ENCODE data around the gene PBLD.

The PBLD gene

DNA sequence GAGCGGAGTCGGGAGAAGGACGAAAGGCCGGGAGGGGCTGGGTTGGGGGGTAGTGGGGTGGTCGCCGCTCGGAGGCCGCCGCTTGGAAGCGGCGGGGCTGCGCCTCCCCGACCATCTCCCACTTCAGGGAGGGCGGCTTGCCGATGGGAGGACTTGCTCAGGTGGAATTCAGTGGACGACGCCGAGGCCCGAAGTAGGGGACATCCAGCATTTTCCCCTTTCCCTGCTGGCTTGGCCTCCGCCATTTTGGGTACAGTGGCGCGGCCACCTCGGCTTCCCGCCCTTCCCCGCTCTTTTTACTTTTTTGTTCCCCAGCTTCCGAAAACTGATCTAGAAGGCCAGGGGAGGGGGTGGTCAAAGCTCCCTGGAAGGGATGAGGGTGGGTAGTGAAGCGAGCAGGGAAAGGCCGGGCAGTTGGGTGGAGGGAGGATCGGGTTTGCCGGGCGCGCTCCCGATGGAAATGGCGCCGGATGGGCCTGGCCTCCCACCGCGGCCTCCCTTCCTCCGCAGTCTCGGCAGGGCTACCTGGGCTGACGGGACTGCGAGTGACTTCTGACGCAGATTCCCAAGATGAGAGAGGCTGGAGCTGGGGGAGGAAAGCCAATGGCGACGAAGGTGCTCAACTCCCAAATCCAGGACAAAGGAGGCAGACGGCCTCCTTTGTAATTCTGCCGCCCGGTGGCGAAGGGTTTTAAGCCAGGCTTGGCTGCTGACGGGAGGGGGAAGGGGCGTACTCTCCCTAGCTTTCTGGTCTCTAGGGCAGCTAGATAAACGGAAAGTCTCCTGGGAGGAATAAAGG is at the start of gene PBLD:
PBLD (minus strand) TSS at position 670 of the 799 bp plus-strand sequence. CDS start 26,084 bp downstream, outside the sequence.
- peak; percentile 17 to 20 for DNase-seq (ENCODE audit: low read depth in 2 of 2)

GRCh38 chr10:68371604-68372003 is 38.9 kb upstream of the PBLD start:
- DNase-seq (ENCODE audit: low read depth in 2 of 2): no peak

- no peak for DNase-seq (ENCODE audit: low read depth in 2 of 2)
Measured at GRCh38 chr10:68367121-68367520, 34.4 kb upstream of the PBLD start.

GRCh38 chr10:68366600-68366999 is 33.9 kb upstream of the PBLD start:
- no peak for DNase-seq (ENCODE audit: low read depth in 2 of 2)

DNA sequence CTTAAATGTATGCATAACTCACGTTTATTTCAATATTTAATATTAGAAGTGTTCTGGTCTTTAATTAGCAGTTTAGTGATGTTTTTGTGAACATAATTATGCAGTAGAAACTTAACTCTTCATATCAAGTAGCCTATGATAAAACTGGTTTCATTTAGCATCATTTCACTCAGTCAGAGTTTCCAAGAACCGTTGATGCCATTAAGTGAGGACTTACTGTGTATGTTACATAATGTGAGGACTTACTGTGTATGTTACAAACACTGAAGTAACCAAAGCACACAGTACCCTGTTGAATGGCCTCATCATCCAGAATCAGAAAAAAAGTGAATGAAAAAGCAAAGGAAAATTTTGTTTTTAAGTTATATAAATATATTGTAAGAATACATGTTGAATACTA is 32.9 kb upstream of the PBLD start:
- DNase-seq (ENCODE audit: low read depth in 2 of 2): no peak

DNA sequence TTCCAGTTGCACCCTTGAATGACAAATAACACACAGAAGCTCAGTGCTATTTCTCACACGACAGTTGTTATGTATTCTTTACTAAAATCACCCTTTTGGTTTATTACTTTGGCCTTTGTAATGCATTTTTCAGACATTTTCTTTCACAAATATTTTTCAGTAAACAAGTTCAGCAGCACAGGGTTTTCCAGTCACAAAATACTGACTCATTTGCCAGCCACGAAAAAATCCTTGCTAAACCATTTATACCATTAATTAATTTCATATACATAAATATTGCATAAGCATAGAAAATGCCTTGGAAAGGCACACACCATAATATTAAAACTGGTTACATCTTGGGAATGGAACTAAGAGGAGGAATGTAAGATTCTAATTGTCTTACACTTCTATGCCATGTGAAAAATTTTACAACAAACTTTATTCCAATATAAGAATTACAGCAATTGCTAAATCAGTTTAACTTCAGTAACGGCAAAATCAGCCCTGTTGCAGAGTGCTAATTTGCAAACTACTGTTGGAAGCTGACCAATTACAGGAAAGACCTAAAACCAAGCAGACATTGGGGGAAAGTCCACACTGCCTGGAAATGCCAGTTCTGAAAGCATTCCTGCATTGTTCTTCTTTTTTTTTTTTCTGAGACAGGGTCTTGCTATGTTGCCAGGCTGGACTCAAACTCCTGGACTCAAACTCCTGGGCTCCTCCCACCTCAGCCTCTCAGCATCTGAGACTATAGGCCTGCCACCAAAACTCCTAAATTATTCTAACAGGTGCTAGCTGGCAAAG is 31.6 kb upstream of the PBLD start:
- DNase-seq (ENCODE audit: low read depth in 2 of 2): no peak

DNA sequence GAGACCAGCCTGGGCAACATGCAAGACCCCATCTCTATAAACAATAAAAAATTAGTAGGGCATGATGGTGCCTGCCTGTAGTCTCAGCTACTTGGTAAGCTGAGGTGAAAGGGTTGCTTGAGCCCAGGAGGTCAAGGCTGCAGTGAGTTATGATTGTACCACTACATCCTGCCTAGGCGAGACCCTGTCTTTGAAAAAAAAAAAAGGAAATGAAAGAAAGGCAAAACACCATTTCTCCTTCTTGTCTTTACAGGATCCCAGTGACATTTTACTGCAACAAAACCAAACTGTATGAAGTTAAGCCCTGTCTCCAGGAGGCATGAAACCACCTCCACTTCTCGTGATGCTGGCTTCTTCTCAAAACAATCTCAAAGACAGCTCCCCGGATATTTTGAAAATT is 29.9 kb upstream of the PBLD start:
- DNase-seq (ENCODE audit: low read depth in 2 of 2): no peak

- DNase-seq (ENCODE audit: low read depth in 2 of 2): no peak
Measured at GRCh38 chr10:68359189-68359588, 26.5 kb upstream of the PBLD start.

- no peak for DNase-seq (ENCODE audit: low read depth in 2 of 2)
Measured at GRCh38 chr10:68353537-68353936, 20.8 kb upstream of the PBLD start.

GRCh38 chr10:68348265-68348741 is 15.6 kb upstream of the PBLD start:
- no peak for DNase-seq (ENCODE audit: low read depth in 2 of 2)

DNA sequence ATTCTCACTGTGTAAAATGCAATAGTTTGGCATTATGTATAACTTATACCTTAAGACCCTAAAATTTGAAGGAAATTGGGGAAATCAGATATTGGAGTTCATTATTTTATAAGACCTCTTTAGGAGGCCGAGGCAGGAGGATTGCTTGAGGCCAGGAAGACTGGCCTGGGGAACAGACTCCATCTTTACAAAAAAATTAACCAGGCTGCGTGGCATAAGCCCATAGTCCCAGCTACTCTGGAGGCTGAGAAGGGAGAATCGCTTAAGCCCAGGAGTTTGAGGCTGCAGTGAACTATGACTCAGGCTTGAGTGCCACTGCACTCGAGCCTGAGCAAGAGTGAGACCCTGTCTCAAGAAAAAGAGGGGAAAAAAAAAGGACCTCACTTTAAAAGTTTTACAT is 14.0 kb upstream of the PBLD start:
- no peak for DNase-seq (ENCODE audit: low read depth in 2 of 2)

DNA sequence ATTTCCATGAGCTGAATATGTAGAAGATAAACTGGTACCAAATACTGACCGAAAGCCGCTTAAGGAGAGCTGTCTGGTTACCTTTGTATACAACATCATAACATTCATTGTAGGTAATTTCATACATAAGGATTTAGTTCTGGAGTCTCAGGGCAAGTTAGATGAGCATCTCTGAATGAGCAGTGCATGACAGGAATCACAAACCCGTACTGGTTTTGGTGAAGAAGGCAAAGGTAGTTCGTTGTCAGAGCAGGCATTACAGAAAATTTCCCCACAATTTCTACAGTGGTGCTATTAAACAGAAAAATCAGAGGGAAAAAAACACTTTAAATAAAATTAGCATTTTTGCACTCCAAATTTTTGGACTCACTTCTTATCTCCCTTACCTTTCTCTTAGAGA is 12.9 kb upstream of the PBLD start:
- DNase-seq (ENCODE audit: low read depth in 2 of 2): no peak

- DNase-seq (ENCODE audit: low read depth in 2 of 2): no peak
Measured at GRCh38 chr10:68342909-68343516, 10.3 kb upstream of the PBLD start.

GRCh38 chr10:68340358-68341080 is 7.8 kb upstream of the PBLD start:
- no peak for DNase-seq (ENCODE audit: low read depth in 2 of 2)

- DNase-seq (ENCODE audit: low read depth in 2 of 2): no peak
Measured at GRCh38 chr10:68336754-68337351, 4.1 kb upstream of the PBLD start.

DNA sequence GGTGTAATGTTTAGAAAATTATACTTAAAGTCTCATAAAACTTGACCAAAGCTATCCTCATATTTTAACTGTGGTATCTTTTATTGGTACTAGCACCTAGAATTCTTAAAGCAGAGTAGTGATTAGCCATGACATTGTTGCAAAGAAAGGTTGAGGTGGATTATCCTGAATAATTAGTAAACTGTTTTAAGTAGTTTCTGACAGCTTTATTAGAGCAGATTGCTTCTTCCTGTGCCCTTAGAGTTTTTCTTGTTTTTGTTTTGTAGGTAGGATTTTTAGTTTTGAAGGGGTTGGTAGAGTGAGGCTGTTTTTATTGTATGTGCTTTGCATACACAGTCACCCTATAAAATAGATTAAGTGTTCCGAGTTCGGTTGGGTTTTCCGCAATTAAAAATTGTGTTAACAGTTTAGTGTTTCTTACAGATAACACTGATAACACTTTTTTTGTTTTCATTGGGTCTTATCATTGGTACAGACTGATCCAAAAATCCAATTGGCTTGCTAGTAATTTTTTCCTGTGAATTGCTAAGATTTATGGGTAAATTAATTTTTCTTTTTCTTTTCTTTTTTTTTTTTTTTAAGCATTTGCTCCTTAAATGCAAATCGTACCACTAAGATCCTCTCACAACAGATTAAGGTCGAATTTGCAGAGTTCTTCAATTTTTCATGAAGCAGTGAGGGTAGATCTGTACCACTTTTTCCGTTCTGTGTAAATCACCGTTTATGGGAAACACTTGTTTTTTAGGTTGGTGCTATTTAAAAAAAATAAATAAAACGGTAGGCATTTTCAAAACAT is 2.1 kb upstream of the PBLD start:
- no peak for DNase-seq (ENCODE audit: low read depth in 2 of 2)

DNA sequence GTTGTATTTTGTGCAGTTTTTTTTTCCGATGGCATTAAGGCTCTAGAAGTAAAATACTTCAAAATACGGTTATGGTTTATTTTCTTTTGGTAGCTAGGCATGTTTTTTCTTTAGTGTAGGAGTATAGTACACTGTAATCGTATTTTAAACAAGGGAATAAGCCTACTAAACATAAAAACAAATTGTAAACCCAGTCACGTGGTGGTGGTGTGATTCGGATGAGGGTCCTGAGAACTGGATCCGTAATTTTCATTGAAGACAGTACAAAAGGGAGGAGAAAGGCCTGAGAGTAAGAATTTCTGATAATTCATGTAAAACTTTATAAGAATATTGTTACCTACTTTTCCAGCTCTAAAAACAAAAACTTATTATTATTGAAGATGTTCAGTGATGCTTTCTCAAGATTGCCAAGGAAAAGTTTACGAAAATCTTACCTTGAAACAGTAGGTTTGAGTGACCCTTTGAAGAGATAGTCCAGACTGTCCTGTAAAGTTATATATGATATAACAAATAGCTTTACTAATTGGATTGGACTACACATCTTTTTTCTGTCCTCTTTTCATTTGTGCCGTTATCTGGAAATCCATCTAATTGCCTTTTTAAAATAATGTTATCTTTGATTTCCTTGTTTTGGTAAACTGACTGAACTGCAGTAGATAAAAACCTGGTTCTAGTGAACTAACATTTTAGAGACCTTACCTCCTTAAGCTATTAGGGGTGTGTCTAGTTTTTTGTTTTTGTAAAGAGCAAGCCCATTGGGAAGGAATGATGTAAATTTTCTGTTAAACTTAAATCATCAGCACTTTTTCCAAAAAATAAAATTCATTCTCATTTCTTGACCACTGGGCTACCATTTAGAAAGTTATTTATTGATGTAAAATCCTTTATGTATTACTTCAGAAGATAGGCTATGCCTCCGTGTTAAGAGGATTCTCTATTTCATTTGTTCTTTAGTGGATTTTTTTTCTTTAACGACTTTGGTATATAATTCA is 1.0 kb upstream of the PBLD start:
- no peak for DNase-seq (ENCODE audit: low read depth in 2 of 2)

DNA sequence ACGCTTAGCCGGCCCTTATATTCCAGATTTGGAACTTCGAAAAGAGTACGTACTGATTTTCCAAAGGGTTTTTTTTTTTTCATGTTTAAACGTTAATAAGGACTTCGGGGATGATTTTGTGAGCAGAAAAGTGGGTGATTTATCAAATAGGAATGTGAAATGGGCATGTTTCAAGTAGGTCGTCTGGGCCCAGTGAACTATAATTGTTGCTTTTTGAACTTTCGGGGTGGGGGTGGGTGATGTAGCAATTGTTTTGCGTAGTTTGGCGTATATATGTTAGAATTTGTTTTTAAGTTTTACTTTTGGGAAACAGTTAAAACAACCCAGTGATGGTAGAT is 299 bp upstream of the PBLD start:
- no peak for DNase-seq (ENCODE audit: low read depth in 2 of 2)

- DNase-seq (ENCODE audit: low read depth in 2 of 2): peak; percentile 98 to 99
Measured at GRCh38 chr10:68331455-68332258, 1.1 kb downstream of the PBLD start, which contains the start of gene HNRNPH3. TSS of gene HNRNPH3 (plus strand) at chr10:68332064. CDS start at chr10:68337222, 5,158 bp downstream.
